HepG2 (cell line): ENCODE data around the gene COX18. TPM values are rescaled to one million over a fixed set of nuclear protein-coding genes. Genes with fewer than 3 reads are reported as not detected.

Experiments used
- ASH2L ChIP-seq: fragments of 300-600, 200-600 bp; sonication (generic); IDR thresholded peaks from 2 replicates; pipeline ENCODE4 v1.7.0; 2017; ENCODE audit warnings: low read depth, mild to moderate bottlenecking, moderate library complexity, mixed read lengths, low read length; ENCODE audit not compliant: insufficient read length
- ATM ChIP-seq: fragments of 450-650 bp; IDR thresholded peaks from 2 replicates; pipeline ENCODE4 v1.7.1; 2017; ENCODE audit warnings: mild to moderate bottlenecking, borderline replicate concordance
- CSRNP1 ChIP-seq: sonication (generic); formaldehyde crosslinking; IDR thresholded peaks from 2 replicates; pipeline ENCODE4 v1.8.1; 2023; ENCODE audit warnings: mild to moderate bottlenecking, missing genetic modification reagents
- JUND ChIP-seq: sonication (generic); formaldehyde crosslinking; IDR thresholded peaks from 2 replicates; pipeline ENCODE4 v1.8.0; 2022; ENCODE audit warnings: mild to moderate bottlenecking, missing genetic modification reagents
- KAT7 ChIP-seq: IDR thresholded peaks from 2 replicates; pipeline ENCODE4 v1.6.1; 2018; ENCODE audit warnings: borderline replicate concordance, missing compliant biosample characterization
- MAZ ChIP-seq, 2 experiments: sonication (generic) in 1 of 2; formaldehyde crosslinking in 1 of 2; IDR thresholded peaks; 2 replicates each; pipeline versions ENCODE4 v1.5.0 to v1.6.1; 2012 to 2020; ENCODE audit warnings: low read depth in 2 of 2, mild to moderate bottlenecking in 2 of 2, borderline replicate concordance in 1 of 2, improper control_type of control experiment in 1 of 2, low read length in 1 of 2, missing genetic modification reagents in 1 of 2, moderate library complexity in 1 of 2
- NFYB ChIP-seq: sonication (generic); formaldehyde crosslinking; IDR thresholded peaks from 2 replicates; pipeline ENCODE4 v1.4.0; 2020; ENCODE audit warnings: missing genetic modification reagents
- POLR2A ChIP-seq, 2 experiments: IDR thresholded peaks; 2 replicates each; pipeline ENCODE4 v1.6.1; 2011; ENCODE audit warnings: low read depth in 2 of 2, low read length in 2 of 2, mild to moderate bottlenecking in 1 of 2, moderate library complexity in 1 of 2; ENCODE audit not compliant: insufficient read depth in 1 of 2
- RBFOX2 ChIP-seq: fragments of 200-400 bp; formaldehyde crosslinking; IDR thresholded peaks from 2 replicates; pipeline ENCODE4 v1.6.1; 2017; ENCODE audit warnings: low read depth, mild to moderate bottlenecking, low read length
- RBM39 ChIP-seq: fragments of 200-400 bp; formaldehyde crosslinking; IDR thresholded peaks from one replicate; pipeline ENCODE4 v1.6.1; 2018; ENCODE audit warnings: antibody characterized with exemption, mild to moderate bottlenecking, low read depth, low read length; ENCODE audit not compliant: poor library complexity, severe bottlenecking
- REL ChIP-seq: sonication (generic); formaldehyde crosslinking; conservative IDR thresholded peaks from 2 replicates; pipeline ENCODE4 v1.8.0; 2022; ENCODE audit warnings: mild to moderate bottlenecking, missing genetic modification reagents, moderate library complexity
- SATB2 ChIP-seq: sonication (generic); formaldehyde crosslinking; IDR thresholded peaks from 2 replicates; pipeline ENCODE4 v1.5.0; 2020; ENCODE audit warnings: missing genetic modification reagents
- SOX6 ChIP-seq, 2 experiments: fragments of 450-650 bp in 1 of 2; sonication (generic) in 1 of 2; formaldehyde crosslinking in 1 of 2; IDR thresholded peaks; 2 replicates each; pipeline versions ENCODE4 v1.4.0 to v1.6.1; 2017 to 2020; ENCODE audit warnings: antibody characterized with exemption in 1 of 2, mild to moderate bottlenecking in 1 of 2, missing genetic modification reagents in 1 of 2
- SRSF9 ChIP-seq: fragments of 200-400 bp; formaldehyde crosslinking; IDR thresholded peaks from 2 replicates; pipeline ENCODE4 v1.6.1; 2018; ENCODE audit warnings: borderline replicate concordance, mild to moderate bottlenecking, low read depth, low read length; ENCODE audit not compliant: insufficient read depth, poor library complexity, severe bottlenecking
- STAT6 ChIP-seq: sonication (generic); formaldehyde crosslinking; IDR thresholded peaks from 2 replicates; pipeline ENCODE4 v1.4.0; 2020; ENCODE audit warnings: missing genetic modification reagents, mild to moderate bottlenecking, borderline replicate concordance
- TBX3 ChIP-seq: fragments of 450-650 bp; IDR thresholded peaks from 2 replicates; pipeline ENCODE4 v1.6.1; 2017; ENCODE audit warnings: antibody characterized with exemption, mild to moderate bottlenecking, inconsistent platforms, borderline replicate concordance
- ZNF33A ChIP-seq: sonication (generic); formaldehyde crosslinking; IDR thresholded peaks from 2 replicates; pipeline ENCODE4 v1.5.1; 2020; ENCODE audit warnings: missing genetic modification reagents, mild to moderate bottlenecking, moderate library complexity, borderline replicate concordance
- ZNF451 ChIP-seq: sonication (generic); formaldehyde crosslinking; IDR thresholded peaks from 2 replicates; pipeline ENCODE4 v1.5.0; 2020; ENCODE audit warnings: mild to moderate bottlenecking, missing genetic modification reagents
- ZNF543 ChIP-seq: sonication (generic); formaldehyde crosslinking; IDR thresholded peaks from 2 replicates; pipeline ENCODE4 v1.4.0; 2020; ENCODE audit warnings: mild to moderate bottlenecking, missing genetic modification reagents
- ZNF558 ChIP-seq: sonication (generic); formaldehyde crosslinking; IDR thresholded peaks from 2 replicates; pipeline ENCODE4 v1.9.0; 2022; ENCODE audit warnings: mild to moderate bottlenecking, missing genetic modification reagents, borderline replicate concordance
- ZSCAN21 ChIP-seq: sonication (generic); formaldehyde crosslinking; IDR thresholded peaks from 2 replicates; pipeline ENCODE4 v1.8.0; 2022; ENCODE audit warnings: mild to moderate bottlenecking, missing genetic modification reagents, moderate library complexity, borderline replicate concordance
- ZSCAN25 ChIP-seq: sonication (generic); formaldehyde crosslinking; IDR thresholded peaks from 2 replicates; pipeline ENCODE4 v1.8.0; 2022; ENCODE audit warnings: mild to moderate bottlenecking, missing genetic modification reagents
- polyA plus RNA-seq, 8 experiments: library from polyadenylated mRNA; depleted of rRNA in 3 of 8; stranded (reverse) in 7 of 8; unstranded in 1 of 8; fragments of >200 nt; fragmentation: Illumina TruSeq in 4 of 8; extraction: Trizol in 4 of 8; gene quantifications; 2 replicates each; pipeline versions ENCODE4 v1.2.1 to v1.2.3, GENCODE V29; 2011 to 2016; ENCODE audit warnings: low read depth in 4 of 8, missing spikeins in 1 of 8, mixed read lengths in 1 of 8; ENCODE audit not compliant: insufficient read depth in 1 of 8
- total RNA-seq, 5 experiments: library from RNA; depleted of rRNA; stranded (reverse); fragments of >200 nt; fragmentation: Illumina TruSeq; extraction: Trizol; gene quantifications; 2 replicates each; pipeline ENCODE4 v1.2.3, GENCODE V29; 2016; ENCODE audit warnings: low read depth in 1 of 5
- TF ChIP-seq, protein P1 (sequence below): sonication (generic); formaldehyde crosslinking; IDR thresholded peaks from 2 replicates; pipeline ENCODE4 v1.8.1; 2023; ENCODE audit warnings: mild to moderate bottlenecking, missing genetic modification reagents

COX18 gene
- total and polyA plus RNA-seq, 2 of the 13 experiments (the other 11 are each of a cell fraction or from before 2014, with no cell fraction given) = 8.7 to 21.3 TPM

GRCh38 chr4:73069338-73070073, at the start of gene COX18 (continued):
- TF ChIP-seq CSRNP1 (CRISPR knock-in tag) (peak; percentile 71; the same call in 1 of the 2 replicates), ZSCAN25 (CRISPR knock-in tag) (0 out of 2 replicates have a peak, but pooled peaks have one; percentile 74), ATM (no peak), KAT7 (peak; percentile 97), MAZ (IDR thresholded peaks at IDR 0.05; ENCODE audit: borderline replicate concordance, low read depth, low read length) (0 out of 2 replicates have a peak, but pooled peaks have one; percentile 12), MAZ (CRISPR knock-in tag; IDR thresholded peaks at IDR 0.05; ENCODE audit: low read depth) (peak; percentile 92), STAT6 (CRISPR knock-in tag) (peak; percentile 62; the same call in 1 of the 2 replicates), ZNF543 (peak; percentile 77), ZNF451 (CRISPR knock-in tag) (peak; percentile 61; the same call in 1 of the 2 replicates), ZNF558 (CRISPR knock-in tag) (no peak; the same call in 1 of the 2 replicates), RBM39 (peak; percentile 65), NFYB (CRISPR knock-in tag) (peak; percentile 45), REL (CRISPR knock-in tag) (peak; percentile 94; the same call in 1 of the 2 replicates), RBFOX2 (peak; percentile 99), TBX3 (peak; percentile 9; the same call in 1 of the 2 replicates), SOX6 (IDR thresholded peaks at IDR 0.05) (no peak), SOX6 (CRISPR knock-in tag; IDR thresholded peaks at IDR 0.05) (peak; percentile 76), JUND (CRISPR knock-in tag) (peak; percentile 53; the same call in 1 of the 2 replicates), SRSF9 (no peak), SATB2 (CRISPR knock-in tag) (peak; percentile 81; the same call in 1 of the 2 replicates), POLR2A (IDR thresholded peaks at IDR 0.05; ENCODE audit: insufficient read depth in 1 of 2, low read depth in 2 of 2, low read length in 2 of 2) (peak; percentile 93 to 95), ZSCAN21 (CRISPR knock-in tag) (0 out of 2 replicates have a peak, but pooled peaks have one; percentile 80), ZNF33A (CRISPR knock-in tag) (0 out of 2 replicates have a peak, but pooled peaks have one; percentile 68), ASH2L (peak; percentile 96)
- TF ChIP-seq, protein P1, sequence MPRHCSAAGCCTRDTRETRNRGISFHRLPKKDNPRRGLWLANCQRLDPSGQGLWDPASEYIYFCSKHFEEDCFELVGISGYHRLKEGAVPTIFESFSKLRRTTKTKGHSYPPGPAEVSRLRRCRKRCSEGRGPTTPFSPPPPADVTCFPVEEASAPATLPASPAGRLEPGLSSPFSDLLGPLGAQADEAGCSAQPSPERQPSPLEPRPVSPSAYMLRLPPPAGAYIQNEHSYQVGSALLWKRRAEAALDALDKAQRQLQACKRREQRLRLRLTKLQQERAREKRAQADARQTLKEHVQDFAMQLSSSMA (CRISPR knock-in tag) = peak; percentile 97
